Mononuclear cell (primary cell): ENCODE results near the gene ATXN7L3. TPM values are rescaled to one million over a fixed set of nuclear protein-coding genes. Genes with fewer than 3 reads are reported as not detected.

Experiments used
- H3K27me3 ChIP-seq: 2 replicates; pipeline ENCODE4 v1.6.0; 2011; ENCODE audit warnings: low read length, control low read depth; ENCODE audit not compliant: insufficient read depth
- H3K4me1 ChIP-seq: 2 replicates; pipeline ENCODE4 v1.5.1; 2011; ENCODE audit warnings: mild to moderate bottlenecking, low read length, control low read depth; ENCODE audit not compliant: insufficient read depth
- H3K4me3 ChIP-seq: 2 replicates; pipeline ENCODE4 v1.5.1; 2011; ENCODE audit warnings: mild to moderate bottlenecking, low read length, moderate library complexity
- H3K9me3 ChIP-seq: 2 replicates; pipeline ENCODE4 v1.5.1; 2011; ENCODE audit warnings: low read depth, mild to moderate bottlenecking, control low read depth, low read length
- total RNA-seq: library from RNA; depleted of rRNA; stranded (reverse); fragments of >200 nt; gene quantifications from one replicate; pipeline ENCODE4 v1.2.3, GENCODE V29; 2012

ATXN7L3 gene
- total RNA-seq, 1 donor, result 44.7 TPM

GRCh38 chr17:44221084-44221861, 21.6 kb upstream of the ATXN7L3 start:
- H3K4me1 ChIP-seq, result peaks cover 31% of the 10 kb centered on the region
- H3K9me3 ChIP-seq, result no peaks in the 10 kb centered on the region
- peak overlapping the region; percentile 88 for H3K4me3 ChIP-seq
- H3K27me3 ChIP-seq, result no peaks in the 10 kb centered on the region

GRCh38 chr17:44220213-44221083, 20.8 kb upstream of the ATXN7L3 start:
- H3K4me3 ChIP-seq, result peak overlapping the region; percentile 88
- H3K27me3 ChIP-seq, result no peaks in the 10 kb centered on the region
- peaks cover 39% of the 10 kb centered on the region for H3K4me1 ChIP-seq
- no peaks in the 10 kb centered on the region for H3K9me3 ChIP-seq

DNA sequence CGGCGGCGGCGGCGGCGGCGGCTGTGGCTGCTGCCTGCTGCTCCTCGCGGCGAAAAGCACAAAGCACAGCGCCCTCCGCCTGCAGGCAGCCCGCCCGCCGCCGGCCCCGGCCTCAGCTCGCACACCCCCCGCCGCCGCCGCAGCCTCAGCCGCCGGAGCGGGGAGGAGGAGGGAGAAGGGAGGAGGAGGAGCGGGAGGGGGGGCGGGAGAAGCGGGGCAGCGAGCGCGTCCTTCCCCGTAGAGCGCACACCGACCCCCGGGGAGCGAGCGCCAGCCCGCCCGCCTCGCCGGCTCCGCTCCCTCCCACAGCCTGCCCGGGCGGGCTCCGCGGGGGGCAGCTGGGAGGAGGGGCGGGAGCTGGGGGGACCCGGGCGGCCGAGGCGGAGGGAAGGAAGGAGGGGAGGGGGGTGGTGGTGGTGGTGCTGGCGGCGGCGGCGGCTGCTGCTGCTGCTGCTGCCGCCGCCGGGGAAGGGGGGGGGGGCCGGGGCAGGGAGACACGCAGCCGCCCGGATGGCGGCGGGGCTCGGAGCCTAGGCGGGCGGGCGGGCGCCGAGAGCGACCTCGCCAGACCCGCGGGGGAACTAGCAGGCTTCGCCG, 20.0 kb upstream of the ATXN7L3 start, which contains the start of gene UBTF:
UBTF (minus strand) TSS at position 60 of the 597 bp plus-strand sequence. CDS start 1,446 bp downstream, outside the sequence.
- Histone ChIP-seq H3K4me3 (peak within 1 kb of the TSS; percentile 88), H3K9me3 (no peaks in the 10 kb centered on the region), H3K4me1 (peaks cover 47% of the 10 kb centered on the region), H3K27me3 (no peaks in the 10 kb centered on the region)

DNA sequence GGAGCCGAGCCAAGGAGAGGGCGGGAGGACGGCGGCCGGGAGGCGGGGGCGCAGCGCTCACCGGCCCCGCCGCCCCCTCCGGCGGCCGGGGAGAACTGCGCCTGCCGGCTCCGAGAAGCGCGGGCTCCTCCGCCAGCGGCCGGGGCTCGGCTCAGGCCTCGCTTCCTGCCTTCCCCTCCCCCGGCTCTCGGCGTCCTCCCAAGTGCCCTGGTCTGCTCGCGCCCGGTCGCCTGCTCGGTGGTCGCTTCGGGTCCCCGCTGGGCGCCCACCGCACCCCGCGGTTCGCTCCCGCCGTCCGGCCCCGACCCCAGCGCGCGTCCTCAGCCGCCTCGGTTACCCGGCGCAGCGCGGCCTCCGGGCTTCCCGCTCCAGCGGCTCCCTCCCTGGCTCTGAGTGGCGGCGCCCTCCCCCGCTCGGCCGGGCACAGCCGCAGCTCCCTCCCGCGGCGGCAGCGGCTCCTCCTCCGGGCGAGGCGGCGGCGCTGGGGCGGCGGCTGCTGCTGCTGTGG, 19.5 kb upstream of the ATXN7L3 start:
- Histone ChIP-seq H3K9me3 (no peaks in the 10 kb centered on the region), H3K4me1 (peaks cover 52% of the 10 kb centered on the region), H3K4me3 (peak overlapping the region; percentile 71), H3K27me3 (no peaks in the 10 kb centered on the region)

GRCh38 chr17:44218344-44219107, 18.8 kb upstream of the ATXN7L3 start:
- Histone ChIP-seq H3K4me3 (peak overlapping the region; percentile 71), H3K4me1 (peaks cover 59% of the 10 kb centered on the region), H3K9me3 (no peaks in the 10 kb centered on the region), H3K27me3 (no peaks in the 10 kb centered on the region)

GRCh38 chr17:44217738-44218343, 18.2 kb upstream of the ATXN7L3 start:
- Histone ChIP-seq H3K4me1 (peaks cover 60% of the 10 kb centered on the region), H3K9me3 (no peaks in the 10 kb centered on the region), H3K4me3 (peak overlapping the region; percentile 71), H3K27me3 (no peaks in the 10 kb centered on the region)

GRCh38 chr17:44216694-44217093, 17.0 kb upstream of the ATXN7L3 start:
- Histone ChIP-seq H3K4me1 (peaks cover 50% of the 10 kb centered on the region), H3K27me3 (no peaks in the 10 kb centered on the region), H3K9me3 (no peaks in the 10 kb centered on the region), H3K4me3 (no peak overlapping the region)

- H3K4me1 ChIP-seq, result peaks cover 50% of the 10 kb centered on the region
- H3K27me3 ChIP-seq, result no peaks in the 10 kb centered on the region
- no peak overlapping the region for H3K4me3 ChIP-seq
- no peaks in the 10 kb centered on the region for H3K9me3 ChIP-seq
These were observed 16.5 kb upstream of the ATXN7L3 start for GRCh38 chr17:44216173-44216572.

DNA sequence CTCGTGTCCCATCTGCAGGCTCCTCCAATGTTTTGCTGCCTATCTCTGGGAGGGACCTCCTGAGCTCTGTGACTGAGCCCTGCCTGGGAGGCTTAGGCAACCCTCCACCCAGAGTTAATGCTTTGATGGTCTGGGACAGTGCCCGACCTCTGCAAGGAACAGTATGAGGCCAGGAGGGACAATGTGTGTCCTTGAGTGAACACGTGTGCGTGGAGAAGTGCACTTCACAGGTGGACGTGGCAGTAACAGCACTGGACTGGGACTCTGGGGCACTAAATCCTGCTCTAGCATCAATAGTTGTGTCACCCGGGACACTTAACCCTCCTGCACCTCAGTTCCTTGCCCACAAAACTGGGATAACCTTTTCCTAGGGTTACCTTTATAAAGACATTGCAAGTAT, 15.2 kb upstream of the ATXN7L3 start:
- Histone ChIP-seq H3K4me3 (no peak overlapping the region), H3K27me3 (no peaks in the 10 kb centered on the region), H3K9me3 (no peaks in the 10 kb centered on the region), H3K4me1 (peaks cover 62% of the 10 kb centered on the region)

DNA sequence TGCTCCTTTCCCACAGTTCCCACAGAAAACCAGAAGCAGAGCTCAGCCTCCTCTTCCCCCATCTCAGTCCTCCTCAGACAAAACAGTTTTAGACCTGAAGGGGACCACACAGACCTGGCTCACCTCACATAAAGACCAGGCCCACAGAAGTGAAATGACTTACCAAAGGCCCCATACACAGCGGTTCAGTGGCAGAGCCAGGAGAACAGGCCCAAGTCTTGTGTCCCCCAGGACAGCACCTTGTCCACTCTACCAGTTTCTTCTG, 14.5 kb upstream of the ATXN7L3 start:
- no peaks in the 10 kb centered on the region for H3K27me3 ChIP-seq
- H3K4me1 ChIP-seq, result peaks cover 70% of the 10 kb centered on the region
- no peak overlapping the region for H3K4me3 ChIP-seq
- H3K9me3 ChIP-seq, result no peaks in the 10 kb centered on the region

DNA sequence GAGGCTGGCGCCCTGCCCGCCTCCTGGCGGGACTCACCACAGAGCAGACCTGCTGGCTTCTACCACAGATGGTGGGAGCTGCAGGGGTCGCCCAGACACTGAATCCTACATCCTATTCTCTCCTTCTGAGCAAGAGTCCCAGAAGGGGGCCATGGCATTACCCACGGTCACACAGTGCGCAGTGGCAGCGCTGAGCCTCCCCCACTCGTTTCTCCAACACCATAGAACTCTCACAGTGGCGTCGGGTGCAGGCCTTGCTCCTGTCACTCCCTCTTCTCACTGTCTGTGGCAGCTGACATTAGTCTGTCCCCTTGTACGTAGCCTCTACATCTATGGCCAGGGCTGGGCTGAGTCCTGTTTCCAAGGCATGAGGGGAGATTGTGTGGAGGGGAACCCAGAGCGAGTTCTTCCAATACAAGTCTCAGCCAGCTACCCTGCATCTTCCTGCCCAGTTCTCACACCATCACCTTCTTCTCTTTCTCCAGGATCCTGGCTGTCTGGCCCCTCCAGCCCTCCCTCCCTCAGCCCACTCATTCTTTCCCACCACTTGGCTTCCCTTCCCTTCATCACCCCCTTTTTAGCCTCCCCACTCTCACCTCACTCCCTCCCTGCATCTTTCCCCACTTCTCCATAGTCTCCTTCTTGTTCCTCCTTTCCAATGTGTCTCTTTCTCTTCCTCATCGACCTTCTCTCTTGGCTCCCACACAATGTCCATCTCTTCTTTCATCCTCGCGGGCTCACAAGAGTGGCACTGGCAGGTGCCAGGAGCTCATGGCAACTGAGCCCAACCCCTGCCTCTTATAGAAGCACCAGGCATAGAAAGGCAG, 13.9 kb upstream of the ATXN7L3 start:
- no peak overlapping the region for H3K4me3 ChIP-seq
- peaks cover 75% of the 10 kb centered on the region for H3K4me1 ChIP-seq
- H3K27me3 ChIP-seq, result no peaks in the 10 kb centered on the region
- H3K9me3 ChIP-seq, result no peaks in the 10 kb centered on the region

GRCh38 chr17:44212507-44213402, 13.1 kb upstream of the ATXN7L3 start:
- H3K27me3 ChIP-seq, result no peaks in the 10 kb centered on the region
- H3K9me3 ChIP-seq, result no peaks in the 10 kb centered on the region
- H3K4me1 ChIP-seq, result peaks cover 76% of the 10 kb centered on the region
- no peak overlapping the region for H3K4me3 ChIP-seq
